Stimulated activated CD4-positive, alpha-beta T cell treated with anti-CD3 and anti-CD28 coated beads, Interleukin-2, amount 100 ng/mL, for 24 hours (primary cell): ENCODE measurements around the gene SHKBP1.

Experiments
- DNase-seq, 2 donors: peaks; one replicate each; pipeline ENCODE4 v3.0.0-alpha.2; 2020

The SHKBP1 gene

GRCh38 chr19:40601134-40601974, 24.7 kb downstream of the SHKBP1 start, which contains the start of gene LTBP4:
Gene LTBP4, plus strand, starts transcription at chr19:40601369. Its CDS starts 19 bp downstream, at chr19:40601388.
- DNase-seq: peak; percentile 42 to 43

GRCh38 chr19:40603071-40603388, 26.4 kb downstream of the SHKBP1 start:
- DNase-seq: no peak

GRCh38 chr19:40603389-40604170, 26.9 kb downstream of the SHKBP1 start:
- peak; percentile 95 to 97 for DNase-seq

DNA sequence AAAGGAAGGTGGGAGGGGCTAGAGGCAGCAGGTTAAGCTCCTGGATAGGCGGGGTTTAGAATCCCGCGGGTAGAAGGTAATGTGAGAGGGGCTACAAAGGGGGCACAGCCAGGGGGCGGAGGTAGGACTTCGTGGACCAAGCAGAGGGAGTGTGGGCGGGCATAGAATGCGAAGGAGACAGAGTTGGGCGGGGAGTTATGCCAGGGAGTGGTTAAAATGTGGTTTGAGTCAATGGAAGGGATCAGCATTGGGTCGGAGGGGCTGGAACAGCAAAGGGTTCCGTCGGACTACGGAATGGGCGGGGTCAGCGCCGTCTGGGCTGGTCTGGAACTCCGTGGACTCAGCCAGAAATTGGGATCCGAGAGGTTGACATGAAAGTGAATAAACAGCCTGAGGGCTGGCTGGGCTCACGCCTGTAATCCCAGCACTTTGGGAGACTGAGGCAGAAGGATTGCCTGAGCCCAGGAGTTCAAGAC, 27.5 kb downstream of the SHKBP1 start:
- DNase-seq: no peak

DNA sequence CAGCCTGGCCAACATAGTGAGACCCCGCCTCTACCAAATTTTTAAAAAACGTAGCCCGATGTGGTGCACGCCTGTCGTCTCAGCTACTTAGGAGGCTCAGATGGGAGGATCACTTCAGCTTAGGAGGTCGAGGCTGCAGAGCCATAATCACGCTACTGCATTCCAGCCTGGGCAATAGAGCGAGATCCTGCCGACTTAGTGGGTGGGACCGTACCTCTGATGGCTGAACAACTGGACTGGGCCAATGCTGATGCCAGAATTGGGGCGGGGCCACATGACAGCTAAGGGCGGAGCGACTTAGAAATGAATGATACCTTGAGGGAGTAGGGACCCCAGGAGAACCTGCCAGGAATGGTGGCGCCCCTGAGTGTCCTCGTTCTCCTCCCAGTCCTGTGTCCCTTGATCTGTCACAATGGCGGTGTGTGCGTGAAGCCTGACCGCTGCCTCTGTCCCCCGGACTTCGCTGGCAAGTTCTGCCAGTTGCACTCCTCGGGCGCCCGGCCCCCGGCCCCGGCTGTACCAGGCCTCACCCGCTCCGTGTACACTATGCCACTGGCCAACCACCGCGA, 28.1 kb downstream of the SHKBP1 start:
- no peak for DNase-seq

GRCh38 chr19:40605216-40605971, 28.7 kb downstream of the SHKBP1 start:
- peak; percentile 76 to 80 for DNase-seq

DNA sequence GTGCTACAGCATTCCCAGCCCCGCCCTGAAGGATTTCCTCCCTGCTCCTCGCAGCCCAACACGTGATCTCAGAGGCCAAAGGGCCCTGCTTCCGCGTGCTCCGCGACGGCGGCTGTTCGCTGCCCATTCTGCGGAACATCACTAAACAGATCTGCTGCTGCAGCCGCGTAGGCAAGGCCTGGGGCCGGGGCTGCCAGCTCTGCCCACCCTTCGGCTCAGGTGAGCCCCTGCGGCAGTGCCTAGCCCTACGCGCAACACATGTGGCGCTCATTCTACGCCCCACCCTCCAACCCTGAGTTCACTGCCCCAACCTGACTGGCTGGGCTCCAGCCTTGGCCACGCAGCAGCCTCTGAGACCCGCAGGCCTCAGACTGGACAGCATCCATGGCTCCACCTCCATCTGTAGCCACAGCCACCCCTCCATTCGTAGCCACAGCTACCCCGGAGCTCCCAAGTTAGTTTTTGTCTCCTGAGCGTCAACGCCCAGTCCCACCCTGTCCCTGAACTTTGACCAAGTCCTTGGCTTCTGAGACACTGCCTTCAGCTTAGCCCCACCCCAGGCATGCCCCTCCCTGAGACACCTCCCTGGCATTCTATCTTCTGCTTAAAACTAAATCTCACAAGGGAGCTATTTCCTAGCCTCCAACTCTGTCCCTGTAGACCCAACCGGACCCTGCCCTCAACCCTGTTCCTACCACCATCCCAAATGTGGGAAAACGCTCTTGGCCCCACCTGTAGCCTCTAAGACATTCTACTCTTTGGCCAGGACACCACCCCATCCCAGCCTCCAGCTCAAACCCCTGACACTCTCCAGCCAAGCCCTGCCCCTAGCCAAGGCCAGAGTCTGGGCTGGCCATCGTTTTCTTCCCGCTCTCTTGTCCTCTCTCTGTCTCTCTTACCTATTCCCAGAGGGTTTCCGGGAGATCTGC, 30.9 kb downstream of the SHKBP1 start:
- no peak for DNase-seq

- DNase-seq: no peak
These were observed 31.6 kb downstream of the SHKBP1 start for GRCh38 chr19:40608240-40608621.

- DNase-seq: no peak
These were observed 32.3 kb downstream of the SHKBP1 start for GRCh38 chr19:40608957-40609356.

DNA sequence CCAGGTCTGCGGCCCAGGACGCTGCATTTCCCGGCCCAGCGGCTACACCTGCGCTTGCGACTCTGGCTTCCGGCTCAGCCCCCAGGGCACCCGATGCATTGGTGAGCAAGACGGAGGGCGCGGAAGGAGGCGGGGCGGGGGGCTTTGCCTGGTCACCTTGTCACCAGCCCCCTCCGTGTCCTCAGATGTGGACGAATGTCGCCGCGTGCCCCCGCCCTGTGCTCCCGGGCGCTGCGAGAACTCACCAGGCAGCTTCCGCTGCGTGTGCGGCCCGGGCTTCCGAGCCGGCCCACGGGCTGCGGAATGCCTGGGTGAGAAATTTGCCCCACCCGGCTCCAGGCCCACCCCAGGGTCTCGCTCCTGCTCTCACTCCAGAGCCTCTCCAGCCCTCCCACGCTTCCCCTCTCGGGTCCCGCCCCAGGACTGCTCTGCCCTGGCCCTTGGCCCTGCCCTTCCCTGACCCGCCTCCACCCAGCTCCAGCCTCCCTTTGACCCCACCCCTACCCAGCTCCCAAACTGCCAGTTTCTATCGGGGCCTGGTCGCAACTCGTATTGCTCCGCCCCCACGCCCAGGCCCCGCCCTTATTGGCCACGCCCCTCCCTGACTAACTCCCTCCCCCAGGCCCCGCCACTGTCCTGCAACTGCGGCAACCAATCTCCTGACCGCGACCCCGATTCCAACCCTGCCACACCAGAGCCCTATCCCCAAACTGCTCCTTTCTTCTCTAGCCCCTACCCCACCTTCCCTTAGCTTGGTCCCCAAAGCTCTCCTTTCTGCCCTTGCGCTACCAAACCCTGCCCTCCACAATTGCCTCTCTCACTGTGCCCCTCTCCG, 33.1 kb downstream of the SHKBP1 start:
- DNase-seq: peak; percentile 95 to 96

DNA sequence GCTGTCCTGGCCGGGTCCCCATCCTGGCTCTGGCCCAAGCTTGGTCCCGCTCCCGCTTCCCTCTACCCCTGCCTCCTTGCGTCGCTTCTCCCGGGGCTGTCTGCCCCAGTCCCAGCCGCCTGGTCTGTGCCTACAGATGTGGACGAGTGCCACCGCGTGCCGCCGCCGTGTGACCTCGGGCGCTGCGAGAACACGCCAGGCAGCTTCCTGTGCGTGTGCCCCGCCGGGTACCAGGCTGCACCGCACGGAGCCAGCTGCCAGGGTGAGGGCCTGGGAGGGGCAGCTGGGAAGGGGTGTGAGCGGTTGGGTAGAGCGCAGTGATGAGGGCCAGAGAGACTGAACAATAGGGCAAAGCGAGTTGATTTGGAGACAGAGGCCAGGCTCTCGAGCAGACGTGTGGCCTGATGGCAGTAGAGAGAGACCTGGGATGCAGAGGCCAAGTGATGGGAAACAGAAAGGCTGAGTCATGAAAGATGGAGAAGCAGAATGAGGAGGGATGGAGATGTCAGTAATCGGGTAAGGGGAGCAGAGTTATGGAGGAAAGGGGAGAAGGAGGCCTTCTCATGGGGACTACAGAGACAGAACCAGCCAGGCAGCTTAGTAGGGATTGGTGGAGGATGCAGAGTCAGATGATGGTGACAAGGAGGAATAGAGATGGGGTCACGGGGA, 33.9 kb downstream of the SHKBP1 start:
- peak; percentile 64 to 68 for DNase-seq

DNA sequence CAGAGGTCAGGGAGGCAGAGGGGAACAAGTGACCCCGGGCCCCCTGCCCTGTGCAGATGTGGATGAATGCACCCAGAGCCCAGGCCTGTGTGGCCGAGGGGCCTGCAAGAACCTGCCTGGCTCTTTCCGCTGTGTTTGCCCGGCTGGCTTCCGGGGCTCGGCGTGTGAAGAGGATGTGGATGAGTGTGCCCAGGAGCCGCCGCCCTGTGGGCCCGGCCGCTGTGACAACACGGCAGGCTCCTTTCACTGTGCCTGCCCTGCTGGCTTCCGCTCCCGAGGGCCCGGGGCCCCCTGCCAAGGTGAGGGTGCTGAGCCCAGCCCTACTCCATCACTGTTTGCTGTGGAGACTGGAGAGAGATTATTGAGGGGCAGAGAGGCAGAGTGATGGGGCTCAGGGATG, 34.4 kb downstream of the SHKBP1 start:
- no peak for DNase-seq

- DNase-seq: no peak
These were observed 35.4 kb downstream of the SHKBP1 start for GRCh38 chr19:40611900-40612698.

- peak; percentile 86 to 89 for DNase-seq
These were observed 36.4 kb downstream of the SHKBP1 start for GRCh38 chr19:40612831-40613689.

- peak; percentile 89 to 91 for DNase-seq
These were observed 37.3 kb downstream of the SHKBP1 start for GRCh38 chr19:40613690-40614621.

GRCh38 chr19:40614622-40615411, 38.1 kb downstream of the SHKBP1 start:
- peak; percentile 98 to 99 for DNase-seq
